ENCODE data around the gene NDUFAF8. TPM values are rescaled to one million over a fixed set of nuclear protein-coding genes. Genes with fewer than 3 reads are reported as not detected.

Gene NDUFAF8
- polyA plus RNA-seq, 1 donor from 2014 or later, result 76.4 TPM

Other genes with a start within 250 kb of the NDUFAF8 start
- 32.8 and 35.1 TPM in 2 replicates for gene CHMP6, start 247.5 kb upstream of the NDUFAF8 start, polyA plus RNA-seq
- 17.5 and 37.9 TPM in 2 replicates for gene BAIAP2, start 204.2 kb upstream of the NDUFAF8 start, polyA plus RNA-seq
- not detected in 2 replicates for gene PVALEF, start 73.8 kb upstream of the NDUFAF8 start, polyA plus RNA-seq
- gene AATK, start 73.1 kb upstream of the NDUFAF8 start, polyA plus RNA-seq, result 11.1 and 11.8 TPM in 2 replicates
- gene CEP131, start 16.4 kb upstream of the NDUFAF8 start, polyA plus RNA-seq, result 21.3 and 33.0 TPM in 2 replicates
- 50.0 and 60.3 TPM in 2 replicates for gene TEPSIN, start 263 bp upstream of the NDUFAF8 start, polyA plus RNA-seq
- 37.4 and 46.0 TPM in 2 replicates for gene SLC38A10, start 56.0 kb downstream of the NDUFAF8 start, polyA plus RNA-seq
- gene BAHCC1, start 156.1 kb downstream of the NDUFAF8 start, polyA plus RNA-seq, result 12.4 and 14.2 TPM in 2 replicates

Data from neural cell (in vitro differentiated cells).